BE2C (cell line): ENCODE measurements around the gene RIMS4.

Experiments
- DNase-seq: peaks from one replicate; pipeline ENCODE4 v3.0.0-alpha.2; 2020
- H3K27me3 ChIP-seq: fragments of 250-450 bp; sonication (Bioruptor Pico); 2 replicates; pipeline ENCODE4 v1.5.1; 2020; ENCODE audit warnings: mild to moderate bottlenecking
- H3K36me3 ChIP-seq: fragments of 250-450 bp; sonication (Bioruptor Pico); 2 replicates; pipeline ENCODE4 v1.5.1; 2020; ENCODE audit warnings: mild to moderate bottlenecking
- H3K4me1 ChIP-seq: fragments of 250-450 bp; sonication (Bioruptor Pico); 2 replicates; pipeline ENCODE4 v1.5.1; 2020
- H3K4me3 ChIP-seq: 2 replicates; pipeline ENCODE4 v1.5.1; 2011; ENCODE audit warnings: low read depth, low read length
- H3K9me3 ChIP-seq: fragments of 250-450 bp; sonication (Bioruptor Pico); 2 replicates; pipeline ENCODE4 v1.5.1; 2020
- CTCF ChIP-seq: IDR thresholded peaks from 2 replicates; pipeline ENCODE4 v1.5.1; 2012; ENCODE audit warnings: mild to moderate bottlenecking, low read depth, low read length

RIMS4 gene

GRCh38 chr20:44817143-44817910, 7.0 kb upstream of the RIMS4 start:
- H3K27me3 ChIP-seq = no peaks in the 10 kb centered on the region
- H3K36me3 ChIP-seq = no peaks in the 10 kb centered on the region
- no peak for DNase-seq
- no peaks in the 10 kb centered on the region for H3K9me3 ChIP-seq
- no peak for TF ChIP-seq CTCF
- H3K4me1 ChIP-seq = no peaks in the 10 kb centered on the region
- no peak overlapping the region for H3K4me3 ChIP-seq

DNA sequence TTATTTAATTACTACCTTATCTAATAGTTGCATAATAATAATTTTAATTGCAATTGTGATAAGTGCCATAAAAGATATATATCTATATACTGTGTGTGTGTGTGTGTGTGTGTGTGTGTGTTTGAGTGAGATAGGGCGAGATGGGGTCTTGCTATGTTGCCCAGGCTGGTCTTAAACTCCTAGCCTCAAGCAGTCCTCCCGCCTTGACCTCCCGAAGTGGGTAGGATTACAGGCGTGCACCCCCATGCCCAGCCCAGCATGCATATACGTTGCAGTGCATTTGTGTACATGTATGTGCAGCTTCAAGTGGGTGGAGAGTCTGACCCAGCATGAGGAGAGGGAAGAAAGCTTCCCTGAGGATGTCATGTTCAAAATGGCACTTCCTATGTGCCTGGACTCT, 4.6 kb upstream of the RIMS4 start:
- Histone ChIP-seq H3K4me3 (no peak overlapping the region), H3K9me3 (no peaks in the 10 kb centered on the region), H3K36me3 (no peaks in the 10 kb centered on the region), H3K4me1 (peaks cover 4% of the 10 kb centered on the region; the same call in 1 of the 2 replicates), H3K27me3 (no peaks in the 10 kb centered on the region)
- DNase-seq = no peak
- no peak for TF ChIP-seq CTCF

- TF ChIP-seq CTCF = no peak
- no peak for DNase-seq
- H3K36me3 ChIP-seq = no peaks in the 10 kb centered on the region
- no peak overlapping the region for H3K4me3 ChIP-seq
- H3K4me1 ChIP-seq = peaks cover 9% of the 10 kb centered on the region
- H3K27me3 ChIP-seq = no peaks in the 10 kb centered on the region
- H3K9me3 ChIP-seq = no peaks in the 10 kb centered on the region
These were observed 872 bp upstream of the RIMS4 start for GRCh38 chr20:44811150-44811685.

DNA sequence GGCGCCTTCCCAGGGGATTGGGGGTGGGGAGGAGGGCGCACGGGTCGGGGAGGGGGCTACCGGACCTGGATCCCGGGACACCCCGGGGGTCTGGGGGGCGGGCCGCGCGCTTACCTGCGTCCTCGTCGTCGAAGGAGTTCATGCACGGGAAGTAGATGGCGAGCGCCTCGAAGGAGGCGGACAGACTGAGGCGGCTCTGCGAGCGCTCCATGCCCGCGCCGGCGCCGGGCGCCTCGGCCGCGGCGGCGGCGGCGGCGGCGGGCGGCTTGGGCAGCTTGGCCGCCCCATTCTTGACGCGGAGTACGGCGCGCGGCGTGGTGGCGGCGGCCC, 320 bp downstream of the RIMS4 start:
- no peaks in the 10 kb centered on the region for H3K36me3 ChIP-seq
- no peaks in the 10 kb centered on the region for H3K9me3 ChIP-seq
- no peaks in the 10 kb centered on the region for H3K27me3 ChIP-seq
- DNase-seq = no peak
- peak overlapping the region; percentile 56 for H3K4me3 ChIP-seq
- peaks cover 20% of the 10 kb centered on the region for H3K4me1 ChIP-seq
- TF ChIP-seq CTCF = no peak

GRCh38 chr20:44809380-44810060, 826 bp downstream of the RIMS4 start:
- Histone ChIP-seq H3K27me3 (no peaks in the 10 kb centered on the region), H3K9me3 (no peaks in the 10 kb centered on the region), H3K4me1 (peaks cover 20% of the 10 kb centered on the region), H3K4me3 (peak overlapping the region; percentile 56), H3K36me3 (no peaks in the 10 kb centered on the region)
- DNase-seq = no peak
- no peak for TF ChIP-seq CTCF

- DNase-seq = no peak
- Histone ChIP-seq H3K4me1 (peaks cover 24% of the 10 kb centered on the region), H3K27me3 (no peaks in the 10 kb centered on the region), H3K36me3 (no peaks in the 10 kb centered on the region), H3K4me3 (no peak overlapping the region), H3K9me3 (no peaks in the 10 kb centered on the region)
- TF ChIP-seq CTCF = no peak
These were observed 2.7 kb downstream of the RIMS4 start for GRCh38 chr20:44807684-44808056.
